ENCODE measurements around the gene EHBP1.

EHBP1 gene

GRCh38 chr2:62826141-62826540 lies 120.6 kb downstream of the EHBP1 start:
- no peak for DNase-seq

- DNase-seq: no peak
Measured at GRCh38 chr2:62826953-62827675, 121.6 kb downstream of the EHBP1 start.

- DNase-seq: no peak
Measured at GRCh38 chr2:62831729-62832128, 126.2 kb downstream of the EHBP1 start.

- DNase-seq: no peak
Measured at GRCh38 chr2:62844311-62845090, 139.0 kb downstream of the EHBP1 start.

GRCh38 chr2:62845256-62845655 lies 139.7 kb downstream of the EHBP1 start:
- DNase-seq: no peak

GRCh38 chr2:62852254-62852653 lies 146.7 kb downstream of the EHBP1 start:
- no peak for DNase-seq

- DNase-seq: peak; percentile 49
Measured at GRCh38 chr2:62854600-62855514, 149.3 kb downstream of the EHBP1 start.

GRCh38 chr2:62856228-62857040 lies 150.9 kb downstream of the EHBP1 start:
- DNase-seq: no peak

GRCh38 chr2:62857139-62857931 lies 151.8 kb downstream of the EHBP1 start:
- DNase-seq: no peak

- DNase-seq: no peak
Measured at GRCh38 chr2:62858231-62858832, 152.8 kb downstream of the EHBP1 start.

- DNase-seq: no peak
Measured at GRCh38 chr2:62868947-62869346, 163.4 kb downstream of the EHBP1 start.

GRCh38 chr2:62870966-62871365 lies 165.5 kb downstream of the EHBP1 start:
- DNase-seq: no peak

GRCh38 chr2:62871506-62871905 lies 166.0 kb downstream of the EHBP1 start:
- no peak for DNase-seq

- no peak for DNase-seq
Measured at GRCh38 chr2:62873603-62874002, 168.1 kb downstream of the EHBP1 start.

- no peak for DNase-seq
Measured at GRCh38 chr2:62874881-62875383, 169.4 kb downstream of the EHBP1 start.

- no peak for DNase-seq
Measured at GRCh38 chr2:62881162-62881795, 175.8 kb downstream of the EHBP1 start.

- DNase-seq: no peak
Measured at GRCh38 chr2:62883629-62884028, 178.1 kb downstream of the EHBP1 start.

- DNase-seq: no peak
Measured at GRCh38 chr2:62884086-62884485, 178.6 kb downstream of the EHBP1 start.

GRCh38 chr2:62884514-62884913 lies 179.0 kb downstream of the EHBP1 start:
- no peak for DNase-seq

- no peak for DNase-seq
Measured at GRCh38 chr2:62894966-62895631, 189.6 kb downstream of the EHBP1 start.

Measured in islet precursor cell (in vitro differentiated cells).